HCT116 (cell line): Measurements from ENCODE around the gene NUDT22. TPM values are rescaled to one million over a fixed set of nuclear protein-coding genes. Genes with fewer than 3 reads are reported as not detected.

Source experiments
- ATAC-seq: fragments of 200-7000 bp; cut with Tn5 transposase; 2 replicates; pipeline ENCODE4 v1.9.1; 2020; ENCODE audit warnings: mild to moderate bottlenecking, moderate library complexity
- BruUV-seq: library from RNA; stranded (reverse); fragments of 400-500 nt; replicated peaks from 2 replicates; lab custom pipeline; 2021; lab: Mats Ljungman, UMichigan
- CTCF ChIA-PET: fragments of 300-600 bp; sonication (Branson Sonifier 250); formaldehyde crosslinking; loops from one replicate; lab custom pipeline; 2021; ENCODE audit warnings: antibody characterized with exemption; lab: Charles Lee
- POLR2A ChIA-PET: fragments of 300-600, 350-600 bp; sonication (Branson Sonifier 250); formaldehyde crosslinking; loops from one replicate; lab custom pipeline; 2021; ENCODE audit warnings: antibody characterized with exemption; lab: Charles Lee
- RAD21 ChIA-PET, 2 experiments: fragments of 300-600 bp; sonication (Branson Sonifier 250); formaldehyde crosslinking; loops; one replicate each; lab custom pipeline; 2023; ENCODE audit warnings: low total read pairs in 2 of 2; ENCODE audit not compliant: uncharacterized antibody in 2 of 2, unreplicated experiment in 2 of 2, low non-redundant PET in 1 of 2; lab: Charles Lee
- DNase-seq: peaks from one replicate; pipeline ENCODE4 v3.0.0-alpha.2; 2010; ENCODE audit warnings: low read depth, low spot score
- H2AFZ ChIP-seq: fragments of 200-600 bp; shearing (Covaris generic), sonication (generic); 2 replicates; pipeline ENCODE4 v1.6.1; 2017; ENCODE audit warnings: low read depth, mixed run types, mixed read lengths, antibody characterized with exemption, low read length; ENCODE audit not compliant: poor library complexity, severe bottlenecking
- H3K27ac ChIP-seq: 2 replicates; pipeline ENCODE4 v1.5.1; 2012; ENCODE audit warnings: low read depth, low read length
- H3K27me3 ChIP-seq: fragments of 200-600 bp; sonication (generic); 2 replicates; pipeline ENCODE4 v1.6.1; 2016; ENCODE audit warnings: mixed run types, low read length, mixed read lengths; ENCODE audit not compliant: insufficient read depth
- H3K36me3 ChIP-seq, 2 experiments: fragments of 200-500 bp in 1 of 2; fragments of 200-600 bp in 1 of 2; sonication (Bioruptor generic) in 1 of 2; sonication (generic) in 1 of 2; 2 replicates each; pipeline versions ENCODE4 v1.5.1 to v1.6.1; 2014 to 2016; ENCODE audit warnings: low read length in 2 of 2, inconsistent platforms in 1 of 2, mixed read lengths in 1 of 2, mixed run types in 1 of 2; ENCODE audit not compliant: insufficient read depth in 2 of 2, control insufficient read depth in 1 of 2
- H3K4me1 ChIP-seq, 2 experiments: fragments of 200-600 bp in 1 of 2; sonication (generic) in 1 of 2; 2 replicates each; pipeline versions ENCODE4 v1.5.1 to v1.6.1; 2012 to 2017; ENCODE audit warnings: low read length in 2 of 2, inconsistent platforms in 1 of 2, mild to moderate bottlenecking in 1 of 2, mixed read lengths in 1 of 2, mixed run types in 1 of 2, moderate library complexity in 1 of 2; ENCODE audit not compliant: insufficient read depth in 2 of 2, control insufficient read depth in 1 of 2
- H3K4me2 ChIP-seq: fragments of 200-600 bp; sonication (generic); 2 replicates; pipeline ENCODE4 v1.6.1; 2017; ENCODE audit warnings: mixed run types, low read length, mixed read lengths
- H3K4me3 ChIP-seq, 2 experiments: fragments of 200-600 bp in 1 of 2; sonication (generic) in 1 of 2; replicated peaks in 1 of 2; 2 replicates each; pipeline ENCODE4 v1.5.1; 2011 to 2016; ENCODE audit warnings: low read length in 2 of 2, control low read depth in 1 of 2, low read depth in 1 of 2, mild to moderate bottlenecking in 1 of 2, mixed read lengths in 1 of 2, mixed run types in 1 of 2
- H3K79me2 ChIP-seq: fragments of 200-600 bp; sonication (generic); 2 replicates; pipeline ENCODE4 v1.6.1; 2017; ENCODE audit warnings: mild to moderate bottlenecking, mixed run types, low read length, moderate library complexity, mixed read lengths; ENCODE audit not compliant: insufficient read depth
- H3K9ac ChIP-seq: fragments of 200-600 bp; sonication (generic); 2 replicates; pipeline ENCODE4 v1.6.1; 2016; ENCODE audit warnings: low read length, mixed read lengths
- H3K9me2 ChIP-seq: fragments of 200-600 bp; sonication (generic), shearing (Covaris generic); 2 replicates; pipeline ENCODE4 v1.6.1; 2017; ENCODE audit warnings: mixed run types, mild to moderate bottlenecking, moderate library complexity; ENCODE audit not compliant: insufficient read depth
- H3K9me3 ChIP-seq, 2 experiments: fragments of 200-500 bp in 1 of 2; fragments of 200-600 bp in 1 of 2; sonication (Bioruptor generic) in 1 of 2; sonication (generic) in 1 of 2; 2 replicates each; pipeline ENCODE4 v1.6.1; 2014 to 2017; ENCODE audit warnings: low read length in 2 of 2, mixed read lengths in 2 of 2, inconsistent platforms in 1 of 2, low read depth in 1 of 2, mild to moderate bottlenecking in 1 of 2, mixed run types in 1 of 2, moderate library complexity in 1 of 2; ENCODE audit not compliant: control insufficient read depth in 1 of 2, insufficient read depth in 1 of 2
- H4K20me1 ChIP-seq: fragments of 200-600 bp; sonication (generic), shearing (Covaris generic); 2 replicates; pipeline ENCODE4 v1.6.1; 2017; ENCODE audit warnings: mixed run types, mild to moderate bottlenecking, moderate library complexity; ENCODE audit not compliant: insufficient read depth
- CEBPB ChIP-seq: IDR thresholded peaks from 2 replicates; pipeline ENCODE4 v1.6.1; 2012; ENCODE audit warnings: low read depth
- EGR1 ChIP-seq: IDR thresholded peaks from 2 replicates; pipeline ENCODE4 v1.6.1; 2012; ENCODE audit warnings: low read depth
- ELF1 ChIP-seq: IDR thresholded peaks from 2 replicates; pipeline ENCODE4 v1.6.1; 2012; ENCODE audit warnings: low read depth, borderline replicate concordance
- EZH2 ChIP-seq: fragments of 200-600 bp; sonication (generic); IDR thresholded peaks from 2 replicates; pipeline ENCODE4 v1.6.1; 2017; ENCODE audit warnings: antibody characterized with exemption, mixed run types
- SP1 ChIP-seq: IDR thresholded peaks from 2 replicates; pipeline ENCODE4 v1.6.1; 2012; ENCODE audit warnings: low read depth
- intact Hi-C: fragments of 100-400 bp; cut with micrococcal nuclease; formaldehyde crosslinking; loops from 2 replicates; pipeline ENCODE4 v1.10.0; 2022
- total RNA-seq: library from RNA; stranded (reverse); gene quantifications from one replicate; pipeline ENCODE4 v1.2.1, GENCODE V29; 2021; ENCODE audit not compliant: unreplicated experiment
- TF ChIP-seq, protein P1 (sequence below), 3 experiments: fragments of 200-600 bp in 1 of 3; sonication (generic) in 1 of 3; IDR thresholded peaks in 2 of 3; conservative IDR thresholded peaks in 1 of 3; 2 replicates each; pipeline ENCODE4 v1.5.1; 2012 to 2017; ENCODE audit warnings: low read depth in 2 of 3, low read length in 2 of 3, antibody characterized with exemption in 1 of 3, borderline replicate concordance in 1 of 3, control low read depth in 1 of 3, mild to moderate bottlenecking in 1 of 3, mixed read lengths in 1 of 3, mixed run types in 1 of 3, moderate library complexity in 1 of 3; ENCODE audit not compliant: insufficient read depth in 1 of 3
- TF ChIP-seq, protein P2 (sequence below): IDR thresholded peaks from 2 replicates; pipeline ENCODE4 v1.6.1; 2012

Gene NUDT22
- total RNA-seq, 1 experiment from 2014 or later: 70.9 TPM

DNA sequence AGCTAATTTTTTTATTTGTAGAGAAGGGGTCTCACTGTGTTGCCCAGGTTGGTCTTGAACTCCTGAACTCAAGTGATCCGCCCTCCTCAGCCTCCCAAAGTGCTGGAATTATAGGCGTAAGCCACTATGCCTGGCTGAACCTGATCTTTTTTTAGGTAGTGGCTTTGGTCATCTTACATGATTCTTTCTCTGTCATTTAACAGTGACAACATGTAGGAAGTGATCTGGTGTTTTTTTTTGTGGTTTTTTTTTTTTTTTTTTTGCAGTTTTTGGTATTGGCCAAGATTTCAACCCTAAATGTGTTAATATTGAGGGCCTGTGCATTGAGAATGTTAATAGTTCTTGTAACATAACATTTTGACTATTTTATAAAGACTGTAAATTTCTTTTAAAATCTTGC is 27.6 kb upstream of the NUDT22 start:
- H2AFZ ChIP-seq: no peak overlapping the region
- H3K9me2 ChIP-seq: no peaks in the 10 kb centered on the region
- TF ChIP-seq ELF1 (no peak), CEBPB (no peak), SP1 (no peak)
- TF ChIP-seq, protein P1, sequence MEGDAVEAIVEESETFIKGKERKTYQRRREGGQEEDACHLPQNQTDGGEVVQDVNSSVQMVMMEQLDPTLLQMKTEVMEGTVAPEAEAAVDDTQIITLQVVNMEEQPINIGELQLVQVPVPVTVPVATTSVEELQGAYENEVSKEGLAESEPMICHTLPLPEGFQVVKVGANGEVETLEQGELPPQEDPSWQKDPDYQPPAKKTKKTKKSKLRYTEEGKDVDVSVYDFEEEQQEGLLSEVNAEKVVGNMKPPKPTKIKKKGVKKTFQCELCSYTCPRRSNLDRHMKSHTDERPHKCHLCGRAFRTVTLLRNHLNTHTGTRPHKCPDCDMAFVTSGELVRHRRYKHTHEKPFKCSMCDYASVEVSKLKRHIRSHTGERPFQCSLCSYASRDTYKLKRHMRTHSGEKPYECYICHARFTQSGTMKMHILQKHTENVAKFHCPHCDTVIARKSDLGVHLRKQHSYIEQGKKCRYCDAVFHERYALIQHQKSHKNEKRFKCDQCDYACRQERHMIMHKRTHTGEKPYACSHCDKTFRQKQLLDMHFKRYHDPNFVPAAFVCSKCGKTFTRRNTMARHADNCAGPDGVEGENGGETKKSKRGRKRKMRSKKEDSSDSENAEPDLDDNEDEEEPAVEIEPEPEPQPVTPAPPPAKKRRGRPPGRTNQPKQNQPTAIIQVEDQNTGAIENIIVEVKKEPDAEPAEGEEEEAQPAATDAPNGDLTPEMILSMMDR (IDR thresholded peaks at IDR 0.05 in 2 of 3, conservative IDR thresholded peaks at IDR 0.05 in 1 of 3; ENCODE audit: borderline replicate concordance in 1 of 3, insufficient read depth in 1 of 3, low read depth in 2 of 3, low read length in 2 of 3): no peak
- intact Hi-C loops: no loop called here
- no peak for ATAC-seq
- ChIA-PET RAD21 (no interaction called here), POLR2A (no interaction called here), CTCF (no interaction called here)
- peaks cover 6% of the 10 kb centered on the region; the same call in 1 of the 2 replicates for H4K20me1 ChIP-seq
- no peak overlapping the region for H3K4me2 ChIP-seq
- H3K27me3 ChIP-seq: no peaks in the 10 kb centered on the region
- H3K4me1 ChIP-seq: no peaks in the 10 kb centered on the region
- no TSS peak for BruUV-seq
- peaks cover 65% of the 10 kb centered on the region for H3K79me2 ChIP-seq
- no peak for DNase-seq
- no peak overlapping the region for H3K9ac ChIP-seq
- no peak overlapping the region for H3K27ac ChIP-seq
- peaks cover 80 to 82% of the 10 kb centered on the region in 2 experiments for H3K36me3 ChIP-seq
- H3K4me3 ChIP-seq: no peak overlapping the region
- no peaks in the 10 kb centered on the region for H3K9me3 ChIP-seq

DNA sequence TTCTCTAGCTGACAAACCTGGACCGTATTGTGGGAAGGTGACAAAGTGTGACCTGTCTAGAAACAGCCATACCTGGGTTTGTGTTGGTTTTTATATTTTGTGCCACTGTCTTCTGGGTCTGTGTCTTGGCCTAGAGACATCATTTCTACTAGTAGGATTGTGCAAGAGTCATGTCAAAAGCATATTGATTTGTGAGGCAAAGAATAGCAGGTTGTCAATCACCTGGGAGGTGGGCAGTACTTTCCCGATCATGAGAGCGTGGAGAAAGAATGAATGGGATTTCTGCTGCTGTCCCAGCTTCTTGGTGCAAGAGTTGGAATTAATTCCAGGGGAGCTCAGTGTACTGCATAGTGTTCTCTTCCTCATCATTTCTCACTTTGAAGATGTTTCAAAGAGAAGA is 24.5 kb upstream of the NUDT22 start:
- no peaks in the 10 kb centered on the region for H4K20me1 ChIP-seq
- H3K9ac ChIP-seq: no peak overlapping the region
- H3K9me3 ChIP-seq: no peaks in the 10 kb centered on the region
- CTCF ChIA-PET: interaction anchor here (1.4 kb wide), 1 partner anchor 15 kb away, joined by 3 read pairs; no protein-coding TSS in a partner anchor
- H3K27me3 ChIP-seq: no peaks in the 10 kb centered on the region
- no TSS peak for BruUV-seq
- peaks cover 0 to 8% of the 10 kb centered on the region in 2 experiments; a peak in 1 of 4 replicates for H3K4me1 ChIP-seq
- no peak for ATAC-seq
- RAD21 ChIA-PET: no interaction called here
- no peaks in the 10 kb centered on the region for H3K9me2 ChIP-seq
- H2AFZ ChIP-seq: no peak overlapping the region
- no peak for DNase-seq
- H3K79me2 ChIP-seq: peaks cover 57% of the 10 kb centered on the region
- intact Hi-C loops: no loop called here
- H3K4me2 ChIP-seq: no peak overlapping the region
- H3K4me3 ChIP-seq: no peak overlapping the region
- TF ChIP-seq, protein P2, sequence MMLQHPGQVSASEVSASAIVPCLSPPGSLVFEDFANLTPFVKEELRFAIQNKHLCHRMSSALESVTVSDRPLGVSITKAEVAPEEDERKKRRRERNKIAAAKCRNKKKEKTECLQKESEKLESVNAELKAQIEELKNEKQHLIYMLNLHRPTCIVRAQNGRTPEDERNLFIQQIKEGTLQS: no peak
- TF ChIP-seq EGR1 (no peak), EZH2 (no peak)
- TF ChIP-seq, all 23 proteins: peak for 0
- Histone ChIP-seq H3K27ac (no peak overlapping the region), H3K36me3 (peaks cover 64 to 73% of the 10 kb centered on the region in 2 experiments)
- POLR2A ChIA-PET: no interaction called here
